Activated gamma-delta T cell treated with Interleukin-2 at 50 U/mL for 16 hours (primary cell): ENCODE results near the gene EMC9.

Experiments used
- DNase-seq: peaks from one replicate; pipeline ENCODE4 v3.0.0-alpha.2; 2020

The EMC9 gene

GRCh38 chr14:24141097-24141880, at the start of gene EMC9:
TSS of gene EMC9 (minus strand) at chr14:24141591. CDS start at chr14:24141304, 287 bp downstream.
- DNase-seq: peak; percentile 100

GRCh38 chr14:24190416-24190815, 49.0 kb upstream of the EMC9 start:
- no peak for DNase-seq

- no peak for DNase-seq
Observed at GRCh38 chr14:24189460-24189859, 48.1 kb upstream of the EMC9 start.

GRCh38 chr14:24189059-24189375, 47.6 kb upstream of the EMC9 start:
- DNase-seq: no peak

- peak; percentile 95 for DNase-seq
Observed at GRCh38 chr14:24188251-24189058, 47.1 kb upstream of the EMC9 start, which contains the start of gene IPO4. TSS of gene IPO4 (minus strand) at chr14:24188816. CDS start at chr14:24188787, 29 bp downstream.

- no peak for DNase-seq
Observed at GRCh38 chr14:24187539-24187915, 46.1 kb upstream of the EMC9 start.

- no peak for DNase-seq
Observed at GRCh38 chr14:24186831-24187538, 45.6 kb upstream of the EMC9 start.

- no peak for DNase-seq
Observed at GRCh38 chr14:24185741-24186140, 44.4 kb upstream of the EMC9 start.

GRCh38 chr14:24185026-24185425, 43.6 kb upstream of the EMC9 start:
- DNase-seq: no peak

- no peak for DNase-seq
Observed at GRCh38 chr14:24184104-24184970, 42.9 kb upstream of the EMC9 start.

GRCh38 chr14:24183014-24183481, 41.7 kb upstream of the EMC9 start:
- no peak for DNase-seq

- no peak for DNase-seq
Observed at GRCh38 chr14:24182110-24182882, 40.9 kb upstream of the EMC9 start.

- no peak for DNase-seq
Observed at GRCh38 chr14:24181371-24182077, 40.1 kb upstream of the EMC9 start.

- no peak for DNase-seq
Observed at GRCh38 chr14:24179961-24180796, 38.8 kb upstream of the EMC9 start.

GRCh38 chr14:24179294-24179960, 38.0 kb upstream of the EMC9 start:
- no peak for DNase-seq

GRCh38 chr14:24178399-24179178, 37.2 kb upstream of the EMC9 start:
- DNase-seq: no peak

- DNase-seq: no peak
Observed at GRCh38 chr14:24177891-24178290, 36.5 kb upstream of the EMC9 start.

- DNase-seq: no peak
Observed at GRCh38 chr14:24177041-24177825, 35.8 kb upstream of the EMC9 start.
